OCI-LY7 (cell line): ENCODE measurements around the gene RTN4IP1. TPM values are rescaled to one million over a fixed set of nuclear protein-coding genes. Genes with fewer than 3 reads are reported as not detected.
A peak's percentile ranks its signal among the peaks of the same experiment; 100 is the strongest.
"Not testable (repeated sequence)": the region's sequence is repeated elsewhere in the genome, so short reads cannot be mapped to it uniquely, and the experiment has no call there.

Source experiments
- BruUV-seq: library from RNA; stranded (reverse); fragments of 400-500 nt; replicated peaks from 2 replicates; lab custom pipeline; 2021; lab: Mats Ljungman, UMichigan
- CTCF ChIA-PET: fragments of 300-600 bp; sonication (Branson Sonifier 250); formaldehyde crosslinking; loops from one replicate; lab custom pipeline; 2022; ENCODE audit warnings: antibody characterized with exemption; ENCODE audit not compliant: unreplicated experiment; lab: Charles Lee
- POLR2A ChIA-PET: fragments of 300-600 bp; sonication (Branson Sonifier 250); formaldehyde crosslinking; loops from one replicate; lab custom pipeline; 2022; ENCODE audit warnings: antibody characterized with exemption; lab: Charles Lee
- DNase-seq: peaks from one replicate; pipeline ENCODE4 v3.0.0-alpha.2; 2015; ENCODE audit warnings: low spot score
- H2AFZ ChIP-seq: fragments of 200-600 bp; sonication (generic), shearing (Covaris generic); 2 replicates; pipeline ENCODE4 v1.6.1; 2014; ENCODE audit warnings: mild to moderate bottlenecking, antibody characterized with exemption, low read length, moderate library complexity
- H3K27ac ChIP-seq: fragments of 200-600 bp; sonication (generic); 2 replicates; pipeline ENCODE4 v1.5.1; 2014; ENCODE audit warnings: mixed run types, low read depth, mild to moderate bottlenecking, moderate library complexity, low read length, inconsistent platforms; ENCODE audit not compliant: poor library complexity, severe bottlenecking
- H3K36me3 ChIP-seq: fragments of 200-600 bp; sonication (generic); 2 replicates; pipeline ENCODE4 v1.6.1; 2014; ENCODE audit warnings: mild to moderate bottlenecking, antibody characterized with exemption, low read length, moderate library complexity, mixed read lengths; ENCODE audit not compliant: insufficient read depth
- H3K4me1 ChIP-seq: fragments of 200-600 bp; sonication (generic); 2 replicates; pipeline ENCODE4 v1.5.1; 2014; ENCODE audit warnings: mild to moderate bottlenecking, low read length; ENCODE audit not compliant: insufficient read depth, poor library complexity, severe bottlenecking
- H3K4me2 ChIP-seq: fragments of 200-600 bp; sonication (generic); 2 replicates; pipeline ENCODE4 v1.6.1; 2014; ENCODE audit warnings: mild to moderate bottlenecking, low read length
- H3K4me3 ChIP-seq: fragments of 200-600 bp; sonication (generic); 2 replicates; pipeline ENCODE4 v1.5.1; 2014; ENCODE audit warnings: mild to moderate bottlenecking, low read depth, low read length; ENCODE audit not compliant: poor library complexity, severe bottlenecking
- H3K79me2 ChIP-seq: fragments of 200-600 bp; sonication (generic); 2 replicates; pipeline ENCODE4 v1.6.1; 2016; ENCODE audit warnings: low read depth, mild to moderate bottlenecking, low read length, moderate library complexity, mixed read lengths; ENCODE audit not compliant: insufficient read depth
- H3K9me2 ChIP-seq: fragments of 200-600 bp; sonication (generic); 2 replicates; pipeline ENCODE4 v1.6.1; 2016; ENCODE audit warnings: mild to moderate bottlenecking, low read length, mixed read lengths; ENCODE audit not compliant: insufficient read depth
- H3K9me3 ChIP-seq: fragments of 200-600 bp; sonication (generic); 2 replicates; pipeline ENCODE4 v1.6.1; 2014; ENCODE audit warnings: mild to moderate bottlenecking, mixed run types, low read length, mixed read lengths
- H4K20me1 ChIP-seq: fragments of 200-600 bp; sonication (generic); 2 replicates; pipeline ENCODE4 v1.6.1; 2014; ENCODE audit warnings: mild to moderate bottlenecking, antibody characterized with exemption, low read length, moderate library complexity, mixed read lengths; ENCODE audit not compliant: insufficient read depth
- CTCF ChIP-seq: fragments of 200-600 bp; sonication (generic); conservative IDR thresholded peaks from 2 replicates; pipeline ENCODE4 v1.5.1; 2014; ENCODE audit warnings: mild to moderate bottlenecking, antibody characterized with exemption, low read length, moderate library complexity, mixed read lengths
- EZH2phosphoT487 ChIP-seq: fragments of 200-600 bp; sonication (generic); IDR thresholded peaks from 2 replicates; pipeline ENCODE4 v1.6.1; 2018; ENCODE audit warnings: low read depth, borderline replicate concordance, mild to moderate bottlenecking, mixed run types, antibody characterized with exemption, low read length, moderate library complexity, mixed read lengths
- intact Hi-C: fragments of 100-400 bp; cut with micrococcal nuclease; formaldehyde crosslinking; loops from one replicate; pipeline ENCODE4 v1.10.0; 2022; ENCODE audit not compliant: unreplicated experiment
- total RNA-seq, 2 experiments: library from RNA; depleted of rRNA in 1 of 2; stranded (reverse); fragments of >200 nt in 1 of 2; shearing (Covaris generic) in 1 of 2; gene quantifications; 2 replicates each; pipeline ENCODE4 v1.2.3, GENCODE V29; 2014 to 2022

Gene RTN4IP1
- total RNA-seq, 2 experiments from 2014 or later, result 25.2 to 51.4 TPM

DNA sequence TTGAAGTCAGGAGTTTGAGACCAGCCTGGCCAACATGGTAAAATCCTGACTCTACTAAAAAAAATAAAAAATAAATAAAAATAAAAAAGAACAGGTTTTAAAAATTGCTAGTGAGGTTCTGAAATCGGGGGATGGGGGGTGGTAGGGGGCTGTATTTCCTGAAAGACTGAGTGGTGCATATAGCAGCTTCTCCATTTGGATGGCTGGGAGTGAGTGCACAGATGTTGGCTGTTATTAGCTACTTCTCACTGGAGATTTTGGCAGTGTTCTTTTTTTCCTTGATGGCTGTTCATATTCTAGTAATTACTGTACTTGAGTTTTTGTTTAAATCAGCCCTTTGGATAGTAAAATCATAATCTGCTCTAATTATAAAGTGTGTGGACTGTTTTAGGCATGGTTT lies 79.8 kb downstream of the RTN4IP1 start:
- intact Hi-C loops, result no loop called here
- POLR2A ChIA-PET, result interaction anchor here (1.2 kb wide), 1 partner anchor 14 kb away, joined by 3 read pairs; no protein-coding TSS in a partner anchor
- BruUV-seq, result no TSS peak
- Histone ChIP-seq H3K4me2 (no peak overlapping the region), H3K4me3 (no peak overlapping the region), H3K79me2 (no peaks in the 10 kb centered on the region), H3K36me3 (peaks cover 96% of the 10 kb centered on the region), H3K4me1 (peaks cover 29% of the 10 kb centered on the region), H3K9me2 (no peaks in the 10 kb centered on the region), H4K20me1 (no peaks in the 10 kb centered on the region), H3K9me3 (no peaks in the 10 kb centered on the region), H2AFZ (no peak overlapping the region), H3K27ac (no peak overlapping the region)
- CTCF ChIA-PET, result no interaction called here
- TF ChIP-seq CTCF (no peak), EZH2phosphoT487 (no peak)
- DNase-seq, result no peak

- BruUV-seq, H3K4me2 ChIP-seq, DNase-seq, H4K20me1 ChIP-seq, H3K27ac ChIP-seq, H3K9me2 ChIP-seq, H3K79me2 ChIP-seq, CTCF ChIA-PET, H3K4me3 ChIP-seq, intact Hi-C loops, H2AFZ ChIP-seq, H3K9me3 ChIP-seq: not testable (repeated sequence)
- H3K4me1 ChIP-seq, result peaks cover 29% of the 10 kb centered on the region
- POLR2A ChIA-PET, result interaction anchor here (1.5 kb wide), 1 partner anchor 24 kb away, joined by 4 read pairs; no protein-coding TSS in a partner anchor
- peaks cover 96% of the 10 kb centered on the region for H3K36me3 ChIP-seq
Observed at GRCh38 chr6:106548926-106549455, 80.3 kb downstream of the RTN4IP1 start.

GRCh38 chr6:106547601-106548453 lies 81.5 kb downstream of the RTN4IP1 start:
- no TSS peak for BruUV-seq
- Histone ChIP-seq H4K20me1 (no peaks in the 10 kb centered on the region), H3K9me2 (no peaks in the 10 kb centered on the region), H3K36me3 (peaks cover 95% of the 10 kb centered on the region), H3K79me2 (no peaks in the 10 kb centered on the region), H3K9me3 (no peaks in the 10 kb centered on the region), H3K27ac (peak overlapping the region; percentile 76), H3K4me2 (peak overlapping the region; percentile 69; the same call in 1 of the 2 replicates), H2AFZ (no peak overlapping the region), H3K4me3 (no peak overlapping the region), H3K4me1 (peaks cover 29% of the 10 kb centered on the region)
- intact Hi-C loops, result no loop called here
- ChIA-PET CTCF (no interaction called here), POLR2A (interaction anchor here (0.9 to 1.5 kb wide), 2 partner anchors 16 to 23 kb away, joined by 4 read pairs; no protein-coding TSS in a partner anchor)
- DNase-seq, result no peak
- no peak for TF ChIP-seq CTCF
- TF ChIP-seq EZH2phosphoT487, result no peak
